K562 (cell line): ENCODE measurements around the gene CSNK1G3. TPM values are rescaled to one million over a fixed set of nuclear protein-coding genes. Genes with fewer than 3 reads are reported as not detected.

Experiments
- BCL6 ChIP-seq: fragments of 250-450 bp; sonication (Bioruptor Pico); IDR thresholded peaks from 2 replicates; pipeline ENCODE4 v1.4.0; 2020
- DNMT1 ChIP-seq: fragments of 450-650 bp; IDR thresholded peaks from 2 replicates; pipeline ENCODE4 v1.6.1; 2016; ENCODE audit warnings: antibody characterized with exemption, mild to moderate bottlenecking
- FIP1L1 ChIP-seq: fragments of 200-400 bp; formaldehyde crosslinking; IDR thresholded peaks from 2 replicates; pipeline ENCODE4 v1.6.1; 2018; ENCODE audit warnings: mild to moderate bottlenecking, low read depth, low read length; ENCODE audit not compliant: poor library complexity, severe bottlenecking
- KDM5B ChIP-seq: fragments of 200-600 bp; sonication (generic); IDR thresholded peaks from 2 replicates; pipeline ENCODE4 v1.6.1; 2012; ENCODE audit warnings: low read depth, mild to moderate bottlenecking, moderate library complexity, low read length, control low read depth, inconsistent platforms; ENCODE audit not compliant: insufficient replicate concordance
- NFE2 ChIP-seq: IDR thresholded peaks from 2 replicates; pipeline ENCODE4 v1.6.1; 2014; ENCODE audit warnings: antibody characterized with exemption, low read depth
- SAP30 ChIP-seq: fragments of 200-600 bp; sonication (generic); IDR thresholded peaks from 2 replicates; pipeline ENCODE4 v1.6.1; 2012; ENCODE audit warnings: borderline replicate concordance, low read depth, mild to moderate bottlenecking, moderate library complexity, low read length, control low read depth, inconsistent platforms; ENCODE audit not compliant: insufficient read depth, poor library complexity, severe bottlenecking
- SP1 ChIP-seq: sonication (generic); formaldehyde crosslinking; IDR thresholded peaks from 2 replicates; pipeline ENCODE4 v1.8.1; 2022; ENCODE audit warnings: mild to moderate bottlenecking, missing genetic modification reagents
- TAL1 ChIP-seq: fragments of 450-650 bp; IDR thresholded peaks from 2 replicates; pipeline ENCODE4 v1.6.1; 2016; ENCODE audit warnings: mild to moderate bottlenecking
- TCF7 ChIP-seq: sonication (generic); IDR thresholded peaks from 2 replicates; pipeline ENCODE4 v1.6.1; 2016; ENCODE audit warnings: antibody characterized with exemption, borderline replicate concordance
- polyA plus RNA-seq, 8 experiments: library from polyadenylated mRNA; depleted of rRNA in 4 of 8; stranded (reverse) in 5 of 8; unstranded in 3 of 8; fragments of >200 nt; fragmentation: Nextera tagmentation in 2 of 8; fragmentation: Illumina TruSeq in 1 of 8; extraction: Ambion mirVana in 2 of 8; extraction: Trizol in 1 of 8; gene quantifications; 2 replicates each; pipeline versions ENCODE4 v1.2.1 to v1.2.3, GENCODE V29; 2011 to 2014; ENCODE audit warnings: inconsistent platforms in 1 of 8, missing spikeins in 1 of 8
- total RNA-seq, 7 experiments: library from RNA; depleted of rRNA in 6 of 7; stranded (reverse); fragments of >200 nt in 6 of 7; fragmentation: Illumina TruSeq in 2 of 7; extraction: Trizol in 2 of 7; gene quantifications; 2 replicates each; pipeline versions ENCODE4 v1.2.1 to v1.2.3, GENCODE V29; 2011 to 2021; ENCODE audit warnings: low replicate concordance in 1 of 7
- TF ChIP-seq, protein P1 (sequence below): fragments of 450-650 bp; formaldehyde crosslinking; IDR thresholded peaks from 2 replicates; pipeline ENCODE4 v1.4.0; 2022; ENCODE audit warnings: missing genetic modification characterization
- TF ChIP-seq, protein P2 (sequence below): sonication (generic); formaldehyde crosslinking; IDR thresholded peaks from 2 replicates; pipeline ENCODE4 v1.8.0; 2022; ENCODE audit warnings: missing genetic modification reagents, mild to moderate bottlenecking, moderate library complexity, borderline replicate concordance
- TF ChIP-seq, protein P3 (sequence below): fragments of 200-600 bp; sonication (generic); IDR thresholded peaks from one replicate; pipeline ENCODE4 v1.6.1; 2012; ENCODE audit warnings: mild to moderate bottlenecking, low read depth, low read length, inconsistent platforms

CSNK1G3 gene
- total and polyA plus RNA-seq, 9 of the 15 experiments (the other 6 are each of a cell fraction or from before 2014, with no cell fraction given), result 8.3 to 27.6 (median 16.5) TPM

DNA sequence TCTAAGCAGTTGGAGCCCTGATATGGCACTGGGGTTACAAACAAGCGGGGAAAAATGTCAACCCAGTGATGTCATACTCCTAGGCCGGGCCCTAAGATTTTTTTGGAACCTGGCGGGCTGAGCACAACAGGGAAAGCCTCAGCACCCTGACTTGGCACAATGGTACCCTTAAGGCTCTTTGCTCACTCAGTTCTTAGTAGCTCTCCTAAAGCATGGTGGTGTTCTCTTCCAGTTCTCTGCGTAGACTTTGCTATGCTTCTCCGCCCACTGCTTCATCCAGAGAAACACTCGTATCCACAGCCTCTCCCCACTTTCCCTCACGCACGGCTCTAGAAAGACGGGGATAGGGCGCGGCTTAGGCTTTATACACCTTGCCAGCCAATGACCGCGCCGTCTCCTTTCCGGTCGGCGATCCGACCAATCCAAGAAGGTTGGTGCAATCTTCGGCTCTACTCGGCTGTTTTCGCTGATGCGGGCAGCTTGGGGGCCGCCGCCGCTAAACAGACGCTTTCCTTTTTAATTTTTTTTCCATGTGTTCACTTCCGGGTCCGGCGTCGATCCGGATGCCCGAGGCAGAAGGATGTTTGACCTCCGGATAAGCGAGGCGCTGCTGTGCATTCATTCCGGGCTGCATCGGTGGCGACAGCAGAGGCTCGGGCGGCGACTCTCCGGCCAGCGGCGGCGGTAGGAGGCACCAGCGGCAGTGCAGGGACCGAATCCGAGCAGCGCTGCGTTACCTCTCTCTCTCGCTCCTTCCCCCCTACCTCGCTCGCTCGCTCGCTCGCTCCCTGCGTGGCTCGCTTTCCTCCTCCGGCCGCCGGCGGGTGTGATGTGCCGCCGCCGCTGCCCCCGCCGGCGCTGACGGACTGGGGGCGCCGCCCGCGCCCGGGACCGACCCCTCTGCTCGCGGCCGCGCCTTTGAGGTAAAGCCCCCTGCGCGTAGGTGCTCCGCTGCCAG lies at the start of gene CSNK1G3 (continued):
- TF ChIP-seq, protein P1, sequence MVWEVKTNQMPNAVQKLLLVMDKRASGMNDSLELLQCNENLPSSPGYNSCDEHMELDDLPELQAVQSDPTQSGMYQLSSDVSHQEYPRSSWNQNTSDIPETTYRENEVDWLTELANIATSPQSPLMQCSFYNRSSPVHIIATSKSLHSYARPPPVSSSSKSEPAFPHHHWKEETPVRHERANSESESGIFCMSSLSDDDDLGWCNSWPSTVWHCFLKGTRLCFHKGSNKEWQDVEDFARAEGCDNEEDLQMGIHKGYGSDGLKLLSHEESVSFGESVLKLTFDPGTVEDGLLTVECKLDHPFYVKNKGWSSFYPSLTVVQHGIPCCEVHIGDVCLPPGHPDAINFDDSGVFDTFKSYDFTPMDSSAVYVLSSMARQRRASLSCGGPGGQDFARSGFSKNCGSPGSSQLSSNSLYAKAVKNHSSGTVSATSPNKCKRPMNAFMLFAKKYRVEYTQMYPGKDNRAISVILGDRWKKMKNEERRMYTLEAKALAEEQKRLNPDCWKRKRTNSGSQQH (CRISPR knock-in tag), result no peak
- TF ChIP-seq KDM5B (peak; percentile 39), TCF7 (no peak), TAL1 (no peak), SAP30 (no peak), DNMT1 (no peak), FIP1L1 (no peak), SP1 (CRISPR knock-in tag) (peak; percentile 72), BCL6 (CRISPR knock-in tag) (no peak), NFE2 (no peak)
- TF ChIP-seq, protein P2, sequence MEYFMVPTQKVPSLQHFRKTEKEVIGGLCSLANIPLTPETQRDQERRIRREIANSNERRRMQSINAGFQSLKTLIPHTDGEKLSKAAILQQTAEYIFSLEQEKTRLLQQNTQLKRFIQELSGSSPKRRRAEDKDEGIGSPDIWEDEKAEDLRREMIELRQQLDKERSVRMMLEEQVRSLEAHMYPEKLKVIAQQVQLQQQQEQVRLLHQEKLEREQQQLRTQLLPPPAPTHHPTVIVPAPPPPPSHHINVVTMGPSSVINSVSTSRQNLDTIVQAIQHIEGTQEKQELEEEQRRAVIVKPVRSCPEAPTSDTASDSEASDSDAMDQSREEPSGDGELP (CRISPR knock-in tag), result peak; percentile 92
- TF ChIP-seq, protein P3, sequence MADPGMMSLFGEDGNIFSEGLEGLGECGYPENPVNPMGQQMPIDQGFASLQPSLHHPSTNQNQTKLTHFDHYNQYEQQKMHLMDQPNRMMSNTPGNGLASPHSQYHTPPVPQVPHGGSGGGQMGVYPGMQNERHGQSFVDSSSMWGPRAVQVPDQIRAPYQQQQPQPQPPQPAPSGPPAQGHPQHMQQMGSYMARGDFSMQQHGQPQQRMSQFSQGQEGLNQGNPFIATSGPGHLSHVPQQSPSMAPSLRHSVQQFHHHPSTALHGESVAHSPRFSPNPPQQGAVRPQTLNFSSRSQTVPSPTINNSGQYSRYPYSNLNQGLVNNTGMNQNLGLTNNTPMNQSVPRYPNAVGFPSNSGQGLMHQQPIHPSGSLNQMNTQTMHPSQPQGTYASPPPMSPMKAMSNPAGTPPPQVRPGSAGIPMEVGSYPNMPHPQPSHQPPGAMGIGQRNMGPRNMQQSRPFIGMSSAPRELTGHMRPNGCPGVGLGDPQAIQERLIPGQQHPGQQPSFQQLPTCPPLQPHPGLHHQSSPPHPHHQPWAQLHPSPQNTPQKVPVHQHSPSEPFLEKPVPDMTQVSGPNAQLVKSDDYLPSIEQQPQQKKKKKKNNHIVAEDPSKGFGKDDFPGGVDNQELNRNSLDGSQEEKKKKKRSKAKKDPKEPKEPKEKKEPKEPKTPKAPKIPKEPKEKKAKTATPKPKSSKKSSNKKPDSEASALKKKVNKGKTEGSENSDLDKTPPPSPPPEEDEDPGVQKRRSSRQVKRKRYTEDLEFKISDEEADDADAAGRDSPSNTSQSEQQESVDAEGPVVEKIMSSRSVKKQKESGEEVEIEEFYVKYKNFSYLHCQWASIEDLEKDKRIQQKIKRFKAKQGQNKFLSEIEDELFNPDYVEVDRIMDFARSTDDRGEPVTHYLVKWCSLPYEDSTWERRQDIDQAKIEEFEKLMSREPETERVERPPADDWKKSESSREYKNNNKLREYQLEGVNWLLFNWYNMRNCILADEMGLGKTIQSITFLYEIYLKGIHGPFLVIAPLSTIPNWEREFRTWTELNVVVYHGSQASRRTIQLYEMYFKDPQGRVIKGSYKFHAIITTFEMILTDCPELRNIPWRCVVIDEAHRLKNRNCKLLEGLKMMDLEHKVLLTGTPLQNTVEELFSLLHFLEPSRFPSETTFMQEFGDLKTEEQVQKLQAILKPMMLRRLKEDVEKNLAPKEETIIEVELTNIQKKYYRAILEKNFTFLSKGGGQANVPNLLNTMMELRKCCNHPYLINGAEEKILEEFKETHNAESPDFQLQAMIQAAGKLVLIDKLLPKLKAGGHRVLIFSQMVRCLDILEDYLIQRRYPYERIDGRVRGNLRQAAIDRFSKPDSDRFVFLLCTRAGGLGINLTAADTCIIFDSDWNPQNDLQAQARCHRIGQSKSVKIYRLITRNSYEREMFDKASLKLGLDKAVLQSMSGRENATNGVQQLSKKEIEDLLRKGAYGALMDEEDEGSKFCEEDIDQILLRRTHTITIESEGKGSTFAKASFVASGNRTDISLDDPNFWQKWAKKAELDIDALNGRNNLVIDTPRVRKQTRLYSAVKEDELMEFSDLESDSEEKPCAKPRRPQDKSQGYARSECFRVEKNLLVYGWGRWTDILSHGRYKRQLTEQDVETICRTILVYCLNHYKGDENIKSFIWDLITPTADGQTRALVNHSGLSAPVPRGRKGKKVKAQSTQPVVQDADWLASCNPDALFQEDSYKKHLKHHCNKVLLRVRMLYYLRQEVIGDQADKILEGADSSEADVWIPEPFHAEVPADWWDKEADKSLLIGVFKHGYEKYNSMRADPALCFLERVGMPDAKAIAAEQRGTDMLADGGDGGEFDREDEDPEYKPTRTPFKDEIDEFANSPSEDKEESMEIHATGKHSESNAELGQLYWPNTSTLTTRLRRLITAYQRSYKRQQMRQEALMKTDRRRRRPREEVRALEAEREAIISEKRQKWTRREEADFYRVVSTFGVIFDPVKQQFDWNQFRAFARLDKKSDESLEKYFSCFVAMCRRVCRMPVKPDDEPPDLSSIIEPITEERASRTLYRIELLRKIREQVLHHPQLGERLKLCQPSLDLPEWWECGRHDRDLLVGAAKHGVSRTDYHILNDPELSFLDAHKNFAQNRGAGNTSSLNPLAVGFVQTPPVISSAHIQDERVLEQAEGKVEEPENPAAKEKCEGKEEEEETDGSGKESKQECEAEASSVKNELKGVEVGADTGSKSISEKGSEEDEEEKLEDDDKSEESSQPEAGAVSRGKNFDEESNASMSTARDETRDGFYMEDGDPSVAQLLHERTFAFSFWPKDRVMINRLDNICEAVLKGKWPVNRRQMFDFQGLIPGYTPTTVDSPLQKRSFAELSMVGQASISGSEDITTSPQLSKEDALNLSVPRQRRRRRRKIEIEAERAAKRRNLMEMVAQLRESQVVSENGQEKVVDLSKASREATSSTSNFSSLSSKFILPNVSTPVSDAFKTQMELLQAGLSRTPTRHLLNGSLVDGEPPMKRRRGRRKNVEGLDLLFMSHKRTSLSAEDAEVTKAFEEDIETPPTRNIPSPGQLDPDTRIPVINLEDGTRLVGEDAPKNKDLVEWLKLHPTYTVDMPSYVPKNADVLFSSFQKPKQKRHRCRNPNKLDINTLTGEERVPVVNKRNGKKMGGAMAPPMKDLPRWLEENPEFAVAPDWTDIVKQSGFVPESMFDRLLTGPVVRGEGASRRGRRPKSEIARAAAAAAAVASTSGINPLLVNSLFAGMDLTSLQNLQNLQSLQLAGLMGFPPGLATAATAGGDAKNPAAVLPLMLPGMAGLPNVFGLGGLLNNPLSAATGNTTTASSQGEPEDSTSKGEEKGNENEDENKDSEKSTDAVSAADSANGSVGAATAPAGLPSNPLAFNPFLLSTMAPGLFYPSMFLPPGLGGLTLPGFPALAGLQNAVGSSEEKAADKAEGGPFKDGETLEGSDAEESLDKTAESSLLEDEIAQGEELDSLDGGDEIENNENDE, result no peak
